ENCODE results near the gene SMIM8.
A peak's percentile ranks its signal among the peaks of the same experiment; 100 is the strongest.

The SMIM8 gene

DNA sequence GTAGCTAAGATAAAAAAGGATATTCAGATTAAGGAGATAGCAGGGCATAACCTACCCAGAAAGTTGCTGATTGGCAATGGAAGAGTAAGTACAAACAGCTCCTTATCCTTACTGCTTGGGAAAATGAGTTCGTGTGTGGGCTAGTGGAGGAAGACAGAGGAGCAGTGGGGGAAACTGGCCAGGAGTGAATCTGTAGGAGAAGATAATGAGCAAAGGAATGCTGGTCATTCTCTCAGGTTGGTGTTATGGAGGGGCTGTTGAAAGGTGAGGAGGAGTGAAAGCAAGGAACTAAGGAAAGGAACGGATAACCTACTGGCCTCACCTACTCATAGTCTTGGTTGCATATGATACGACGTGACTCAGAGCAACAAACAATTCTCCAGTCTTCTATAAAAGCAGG is 14.0 kb downstream of the SMIM8 start:
- DNase-seq = no peak

DNA sequence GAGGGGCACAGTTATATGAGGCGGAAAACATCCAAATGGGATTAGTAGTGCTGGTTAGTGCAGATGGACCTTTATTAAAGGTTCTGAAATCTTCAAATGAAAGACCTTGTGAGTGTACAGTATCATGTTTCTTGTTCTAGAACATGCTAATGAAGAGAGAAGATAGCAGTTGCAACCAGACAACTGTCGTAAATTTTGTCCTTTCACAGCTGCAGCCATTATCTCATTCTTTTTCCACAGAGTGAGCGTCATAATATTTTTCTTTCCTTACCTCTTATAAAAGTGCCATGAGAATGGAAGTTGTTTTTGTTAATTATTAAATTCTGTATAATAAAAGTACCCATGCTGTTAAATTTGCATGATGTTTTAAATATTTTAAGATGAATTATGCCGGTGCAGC is 17.8 kb downstream of the SMIM8 start:
- DNase-seq = no peak

DNA sequence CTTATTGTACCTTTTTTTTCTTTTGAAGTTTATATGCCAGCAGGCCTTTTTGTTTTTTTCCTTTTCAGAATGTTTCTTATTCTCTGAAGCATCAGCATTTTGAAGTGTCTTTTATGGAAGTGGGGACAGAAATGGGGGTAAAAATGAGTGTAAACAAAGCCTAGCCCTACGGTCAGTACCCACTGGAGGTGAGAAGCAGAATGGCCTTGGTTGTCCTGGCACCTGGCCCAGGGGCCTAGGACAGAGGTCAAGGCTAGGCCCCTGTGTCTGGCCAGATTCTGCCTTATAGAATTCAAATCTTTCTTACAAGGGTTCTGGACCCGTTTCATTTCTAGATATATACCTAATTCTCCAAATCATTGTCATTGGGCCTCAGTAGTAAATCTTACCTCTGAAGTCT is 18.8 kb downstream of the SMIM8 start:
- DNase-seq = no peak

DNA sequence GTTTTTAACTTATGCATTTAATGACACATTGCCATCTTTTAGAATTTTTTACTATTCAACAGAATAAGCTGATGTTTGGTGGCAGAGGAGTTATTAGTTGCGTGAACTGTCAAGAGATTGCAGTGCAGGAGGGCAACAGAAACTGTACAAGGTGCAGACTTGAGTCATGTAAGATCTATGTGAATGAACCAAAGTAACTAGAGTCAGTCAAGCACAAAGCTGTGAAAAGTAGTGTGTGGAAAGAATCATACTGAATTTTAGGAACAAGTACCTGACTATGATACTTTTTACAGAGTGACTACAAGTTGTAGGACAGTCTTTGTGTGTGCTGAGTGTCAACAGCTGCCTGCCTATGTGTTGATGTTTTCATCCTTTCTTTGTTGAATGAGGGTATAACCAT is 19.5 kb downstream of the SMIM8 start:
- no peak for DNase-seq

DNA sequence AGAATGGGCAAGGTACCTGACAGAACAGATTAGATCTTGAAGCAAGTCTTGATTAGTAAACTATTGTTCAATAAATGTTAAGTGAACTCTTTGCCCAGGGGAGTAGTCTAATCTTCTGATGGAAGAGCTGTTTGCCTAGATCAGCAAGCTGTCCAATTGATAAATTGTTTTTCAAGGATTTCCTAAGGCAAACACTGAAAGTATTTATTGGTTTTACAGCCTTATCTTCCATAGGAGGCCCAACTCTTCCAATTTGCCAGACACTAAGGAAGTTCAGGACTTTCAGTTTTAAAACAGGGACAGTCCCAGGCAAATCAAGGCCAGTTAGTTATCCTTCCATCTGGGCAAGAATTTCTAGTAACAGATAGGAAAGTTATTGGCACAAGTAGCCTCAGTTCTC is 20.4 kb downstream of the SMIM8 start:
- no peak for DNase-seq

DNA sequence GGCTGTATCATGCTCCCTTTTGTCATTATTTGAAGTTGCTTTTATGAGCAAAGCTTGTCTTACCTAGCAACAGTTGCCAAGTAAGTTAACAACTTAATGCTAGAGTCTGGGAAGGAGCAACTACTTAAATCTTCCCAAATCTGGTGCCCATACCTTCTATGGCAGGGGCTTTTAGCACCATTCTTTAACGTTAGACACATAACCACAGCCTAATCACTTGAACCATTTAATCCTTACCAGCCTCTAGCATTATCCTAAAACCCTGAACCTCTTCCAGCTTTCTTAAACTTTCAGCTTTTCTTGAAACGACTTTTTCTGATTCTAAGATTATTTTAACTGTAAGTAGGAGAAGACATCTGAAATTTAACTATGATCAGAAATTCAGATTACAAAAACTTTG is 22.3 kb downstream of the SMIM8 start, which contains the start of gene C6orf163:
C6orf163 (plus strand) TSS at position 83 of the 400 bp plus-strand sequence; CDS start at position 370, 287 bp downstream.
- no peak for DNase-seq

DNA sequence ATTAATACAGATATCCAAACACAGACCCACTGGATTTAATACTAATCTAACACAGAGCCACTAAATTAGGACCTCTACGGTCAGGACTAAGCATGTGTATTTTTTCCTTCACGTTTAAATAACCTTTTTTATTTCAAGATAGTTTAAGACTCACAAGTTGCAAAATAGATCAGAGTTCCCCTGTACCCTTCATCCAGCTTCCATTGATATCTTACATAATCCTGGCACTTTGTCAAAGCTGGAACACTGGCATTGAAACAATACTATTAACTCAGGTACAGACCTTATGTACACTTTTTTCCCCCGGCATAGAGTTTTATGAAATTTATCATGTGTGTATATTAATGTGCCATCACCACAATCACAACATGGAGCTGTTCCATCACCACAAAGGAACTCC is 24.3 kb downstream of the SMIM8 start:
- no peak for DNase-seq

DNA sequence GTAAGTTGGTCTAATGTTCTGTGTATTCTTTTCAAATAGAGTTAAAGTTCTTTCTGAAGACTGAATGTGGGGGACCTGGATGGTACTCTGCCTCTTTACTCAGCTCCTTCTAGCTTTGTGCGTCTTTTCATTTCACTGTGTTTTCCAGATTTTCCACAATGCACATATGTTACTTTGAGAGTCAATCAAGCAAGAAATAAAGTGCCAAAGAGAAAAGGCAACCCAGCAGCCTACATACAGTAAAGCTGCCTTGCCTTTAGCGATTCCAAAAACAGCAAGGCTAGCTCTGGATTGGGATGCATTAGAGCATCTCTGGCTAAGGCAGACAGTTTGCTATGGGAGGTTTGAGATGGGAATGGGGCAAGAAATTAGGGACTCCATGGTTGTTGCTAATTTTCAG is 27.5 kb downstream of the SMIM8 start:
- no peak for DNase-seq

DNA sequence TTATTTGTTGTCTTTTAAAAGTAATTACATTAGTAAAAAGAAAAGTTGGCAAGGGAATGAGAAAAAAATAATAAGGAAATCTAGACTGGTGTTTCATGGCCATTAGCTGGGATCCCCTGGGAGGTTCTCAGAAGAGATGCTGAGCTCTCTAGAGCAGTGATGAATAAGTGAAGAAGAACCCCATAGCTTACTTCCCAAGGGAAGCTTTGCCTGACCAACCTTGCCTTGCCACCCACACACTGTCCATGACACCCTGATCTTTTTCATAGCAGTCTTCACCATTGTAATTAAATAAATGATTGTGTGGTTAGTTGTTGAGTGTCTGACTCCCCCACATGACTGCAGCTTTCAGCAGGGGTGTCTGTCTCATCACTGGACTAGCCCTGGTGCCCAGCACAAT is 28.1 kb downstream of the SMIM8 start:
- no peak for DNase-seq

DNA sequence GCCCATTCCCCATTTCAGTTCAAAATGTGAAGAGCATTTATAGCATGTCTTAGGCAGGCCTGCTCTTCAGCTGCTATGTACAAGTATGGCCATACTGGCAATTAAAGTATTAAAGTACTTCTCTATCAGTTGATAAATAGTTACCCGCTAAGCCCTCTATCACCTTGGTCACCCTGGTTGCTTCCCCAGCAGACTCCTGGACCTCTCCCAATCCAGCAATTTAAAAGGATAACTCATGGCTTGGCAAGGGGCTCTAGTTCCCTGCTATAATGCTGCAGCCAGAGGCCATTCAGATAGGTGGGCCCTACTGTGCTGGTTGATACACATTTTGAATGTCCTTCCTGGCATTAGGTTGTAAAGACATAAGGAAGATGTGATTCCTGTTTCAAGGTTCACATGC is 29.2 kb downstream of the SMIM8 start:
- no peak for DNase-seq

DNA sequence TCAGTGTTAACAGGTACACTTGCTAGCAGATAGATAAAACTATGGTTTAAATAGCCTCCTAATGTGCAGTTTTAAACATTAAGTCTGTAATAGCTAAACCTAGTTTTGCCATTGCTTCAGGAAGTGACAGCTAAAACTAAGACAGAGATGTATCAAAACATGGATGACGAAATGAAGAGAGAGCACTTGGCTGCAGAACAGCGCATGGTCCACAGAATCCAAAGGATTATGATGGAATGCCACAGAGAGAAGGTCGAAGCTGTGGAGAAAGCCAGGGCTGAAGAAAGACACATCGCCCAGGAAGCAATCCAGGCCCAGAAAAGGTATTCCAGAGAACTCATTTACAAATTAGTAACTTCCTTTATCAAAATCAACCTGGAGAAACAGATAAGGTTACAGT is 33.8 kb downstream of the SMIM8 start:
- DNase-seq = no peak

DNA sequence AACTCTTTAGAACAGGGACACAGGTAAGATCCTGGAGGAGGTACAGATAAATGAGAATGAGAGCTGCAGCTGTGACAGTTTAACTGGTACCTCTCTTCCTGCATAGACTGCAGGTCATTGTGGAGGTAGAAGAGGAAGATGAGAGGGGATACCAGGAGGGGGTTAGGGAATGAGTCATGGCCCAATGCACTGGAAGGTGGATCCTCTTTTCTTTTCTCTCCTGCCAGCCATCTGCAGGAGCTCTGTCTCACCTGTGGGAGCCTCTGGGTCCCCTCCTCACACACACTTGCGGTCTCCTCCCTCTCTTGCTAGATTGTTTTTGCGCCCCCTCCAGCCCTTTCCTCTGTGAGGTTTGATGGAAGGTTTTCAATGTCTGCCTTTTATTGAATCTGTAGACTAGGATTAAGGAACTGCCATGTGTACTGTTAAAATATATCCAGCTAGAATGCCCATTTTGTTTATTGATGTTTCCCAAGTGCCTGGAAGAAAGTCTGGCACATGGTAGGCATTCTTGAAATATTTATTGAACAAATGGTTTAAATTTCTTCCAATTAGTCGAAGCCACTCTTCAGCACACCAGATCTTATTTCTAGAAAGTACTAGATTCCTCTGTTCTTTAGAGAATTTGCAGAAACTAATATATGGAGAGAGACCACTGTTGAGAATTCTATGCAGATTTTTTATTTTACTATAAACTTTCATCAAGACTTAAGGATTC is 35.2 kb downstream of the SMIM8 start:
- no peak for DNase-seq

DNA sequence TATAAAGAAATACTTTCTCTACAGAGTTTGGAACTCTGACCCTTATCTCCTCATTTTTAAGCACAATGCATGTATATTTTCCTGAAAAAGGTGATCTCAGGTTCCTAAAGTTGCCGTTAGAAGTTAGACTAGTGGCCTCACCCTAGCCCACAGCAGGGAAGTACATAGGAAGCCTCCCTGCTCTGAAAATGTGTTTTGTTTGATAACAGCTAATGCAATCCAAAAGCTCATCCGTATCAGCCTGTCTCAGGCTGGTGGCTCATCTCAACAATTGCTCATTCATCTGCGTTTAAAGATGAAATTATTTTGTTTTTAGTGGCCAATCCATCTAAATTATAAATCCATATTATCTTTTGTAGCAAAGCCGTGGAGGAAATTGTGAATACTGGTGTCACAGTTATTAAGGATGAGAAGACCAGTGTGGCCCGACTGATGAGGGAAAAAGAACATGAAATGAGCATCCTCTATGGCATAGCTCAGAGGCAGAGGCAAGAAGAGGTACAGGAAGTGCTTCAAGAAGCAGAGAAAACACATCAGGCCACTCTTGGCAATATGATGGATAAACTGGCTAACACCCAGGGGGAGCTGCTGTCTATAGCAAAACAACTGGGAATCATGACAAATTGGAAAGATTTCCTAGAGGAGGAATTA is 42.3 kb downstream of the SMIM8 start:
- DNase-seq = no peak

DNA sequence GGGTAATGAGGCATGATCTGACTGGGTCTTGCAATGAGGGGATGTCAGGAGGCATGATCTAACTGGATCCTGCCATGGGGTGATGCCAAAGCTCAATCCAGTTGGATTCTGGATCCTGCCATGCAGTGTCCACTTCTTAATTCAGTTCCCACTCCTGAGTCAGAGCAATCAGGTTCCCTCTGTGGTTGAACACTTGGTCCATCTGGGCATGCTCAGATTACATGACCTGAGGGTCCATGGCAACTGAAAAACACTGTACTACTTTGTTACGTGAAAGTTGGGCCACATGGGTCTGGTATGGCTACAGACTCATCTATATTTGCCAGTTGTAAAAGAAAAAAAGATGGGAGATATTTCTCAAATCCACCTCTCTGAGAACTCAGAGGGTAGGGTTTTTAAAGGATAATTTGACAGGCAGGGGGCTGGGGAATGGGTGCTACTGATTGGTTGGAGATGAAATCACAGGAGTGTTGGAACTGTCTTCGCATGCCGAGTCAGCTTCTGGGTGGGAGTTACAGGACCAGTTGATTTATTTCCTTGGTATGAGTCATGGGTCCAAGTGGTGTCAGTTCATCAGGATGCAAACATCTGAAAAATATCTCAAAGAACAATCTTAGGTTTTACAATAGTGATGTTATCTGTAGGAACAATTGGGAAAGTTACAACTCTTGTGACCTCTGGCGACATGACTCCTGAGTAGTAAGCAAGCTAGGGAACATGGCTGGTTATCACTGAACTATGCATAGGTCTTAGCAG is 43.9 kb downstream of the SMIM8 start:
- no peak for DNase-seq

DNA sequence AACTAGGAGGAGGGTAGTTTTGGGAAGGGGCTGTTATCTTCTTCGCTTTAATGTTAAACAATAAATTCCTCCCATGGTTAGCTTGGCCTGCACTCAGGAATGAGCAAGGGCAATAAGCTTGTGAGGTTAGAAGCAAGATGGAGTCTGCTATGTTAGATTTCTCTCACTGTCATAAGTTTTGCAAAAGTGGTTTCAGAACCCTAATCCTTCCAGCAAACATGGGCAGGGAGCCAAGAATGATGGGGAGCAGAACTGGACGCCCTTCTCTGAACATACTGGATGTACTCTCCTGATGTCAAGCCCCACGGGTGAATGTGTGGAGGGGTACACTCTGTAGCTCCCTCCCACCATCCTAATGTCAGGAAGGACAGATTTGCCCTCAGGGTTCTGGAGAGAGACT is 44.5 kb downstream of the SMIM8 start:
- no peak for DNase-seq

DNA sequence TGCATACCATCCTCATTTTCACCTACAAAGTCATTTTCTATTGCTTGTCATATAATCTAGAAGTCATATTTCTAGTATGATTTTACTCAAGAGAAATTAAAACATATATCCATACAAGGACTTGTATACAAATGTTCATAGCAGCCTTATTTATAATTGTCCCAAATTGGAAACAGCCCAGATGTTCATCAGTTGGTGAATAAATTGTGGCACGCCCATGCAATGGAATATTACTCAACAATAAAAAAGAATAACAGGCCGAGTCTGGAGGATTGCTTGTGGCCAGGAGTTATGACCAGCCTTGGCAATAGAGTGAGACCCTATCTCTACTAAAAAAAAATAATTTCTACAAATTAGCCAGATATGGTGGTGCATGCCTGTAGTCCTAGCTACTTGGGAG is 51.0 kb downstream of the SMIM8 start:
- DNase-seq = no peak

DNA sequence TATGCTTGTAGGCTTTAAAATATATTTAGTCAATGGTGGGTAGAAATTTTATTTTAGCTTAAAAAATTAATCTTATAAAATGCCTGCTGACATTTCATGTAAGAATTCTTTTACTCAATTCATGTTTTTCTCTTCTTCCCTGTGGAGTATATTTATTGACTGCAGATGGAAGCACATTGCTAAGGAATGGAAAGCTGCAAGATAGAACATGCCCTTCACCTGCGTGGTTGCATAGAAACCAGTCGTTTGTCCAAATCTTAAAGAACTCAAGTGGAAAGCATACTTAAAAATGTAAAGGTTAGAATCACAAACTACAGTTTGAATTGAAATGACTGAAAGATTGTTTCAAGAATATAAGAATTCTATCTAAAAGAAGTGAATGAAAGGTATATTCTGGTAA is 52.9 kb downstream of the SMIM8 start:
- DNase-seq = no peak

DNA sequence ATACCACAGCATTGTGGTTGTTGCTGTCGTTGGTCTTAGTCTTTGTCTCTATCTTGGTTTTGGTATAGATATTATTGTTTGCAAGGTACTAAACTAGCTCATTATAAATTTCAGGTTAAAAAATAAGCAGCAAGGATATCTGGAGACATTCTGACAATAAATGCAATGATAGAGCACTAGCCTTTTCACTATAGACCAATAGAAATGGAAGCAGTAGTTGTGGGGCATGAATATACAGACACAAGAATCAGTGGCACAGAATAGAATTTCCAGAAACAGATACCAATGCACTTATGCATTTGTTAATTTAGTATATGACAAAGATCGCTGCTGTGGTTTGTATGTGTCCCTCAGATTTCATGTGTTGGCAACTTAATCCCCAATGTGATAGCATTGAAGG is 54.3 kb downstream of the SMIM8 start:
- DNase-seq = no peak

DNA sequence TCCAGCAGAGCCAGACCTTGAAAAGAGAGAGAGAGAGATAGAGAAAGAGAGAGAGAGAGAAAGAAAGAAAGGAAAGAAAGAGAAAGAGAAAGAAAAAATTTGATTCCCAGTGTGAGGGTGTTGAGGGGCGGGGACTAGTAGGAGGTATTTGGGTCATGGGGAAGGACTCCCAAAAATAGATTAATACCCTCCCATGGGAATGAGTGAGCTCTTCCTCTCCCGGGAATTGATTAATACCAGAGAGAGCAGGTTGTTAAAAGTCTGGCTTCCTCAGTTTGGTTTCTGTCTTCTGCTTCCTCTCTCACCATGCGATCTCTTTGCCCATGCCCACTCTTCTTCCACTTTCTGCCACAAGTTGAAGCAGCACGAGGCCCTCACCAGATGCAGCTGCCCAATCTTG is 56.6 kb downstream of the SMIM8 start:
- no peak for DNase-seq

DNA sequence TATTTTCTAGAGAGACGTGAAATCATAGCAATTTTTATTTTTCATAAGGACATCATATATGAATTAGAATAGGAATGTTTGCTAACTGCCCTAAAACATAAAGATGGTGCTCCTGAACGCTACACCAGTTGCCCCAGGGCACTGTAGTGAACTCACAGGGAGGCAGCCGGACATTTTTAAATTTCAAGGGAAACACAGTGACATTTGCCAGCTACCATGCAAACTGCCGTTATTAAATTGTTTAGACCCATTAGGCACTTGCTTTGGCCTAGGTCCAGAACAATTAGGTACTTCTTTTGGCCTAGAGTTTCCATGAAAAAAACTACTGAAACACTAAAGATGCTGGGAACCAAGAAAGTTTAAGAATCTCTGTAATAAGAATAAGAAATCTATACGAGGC is 60.5 kb downstream of the SMIM8 start:
- DNase-seq = no peak

DNA sequence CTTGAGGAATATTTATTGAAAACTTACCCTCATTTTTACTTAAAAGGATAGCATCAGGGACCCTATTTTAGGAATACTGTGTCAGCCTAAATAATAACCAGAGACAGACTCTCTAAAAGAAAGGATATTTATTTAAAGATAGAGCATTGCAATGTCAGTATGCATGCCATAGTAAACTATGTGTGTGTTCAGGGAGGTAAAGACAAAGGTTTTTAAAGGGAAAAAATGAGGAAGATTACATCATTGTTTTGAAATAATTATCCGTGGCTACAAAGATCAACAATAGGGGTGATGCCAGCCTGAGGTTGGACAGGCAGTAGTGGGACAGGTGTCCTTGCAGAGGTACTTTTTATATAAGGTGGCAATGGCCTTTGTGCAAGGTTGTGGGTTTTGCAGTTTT is 61.6 kb downstream of the SMIM8 start:
- no peak for DNase-seq

DNA sequence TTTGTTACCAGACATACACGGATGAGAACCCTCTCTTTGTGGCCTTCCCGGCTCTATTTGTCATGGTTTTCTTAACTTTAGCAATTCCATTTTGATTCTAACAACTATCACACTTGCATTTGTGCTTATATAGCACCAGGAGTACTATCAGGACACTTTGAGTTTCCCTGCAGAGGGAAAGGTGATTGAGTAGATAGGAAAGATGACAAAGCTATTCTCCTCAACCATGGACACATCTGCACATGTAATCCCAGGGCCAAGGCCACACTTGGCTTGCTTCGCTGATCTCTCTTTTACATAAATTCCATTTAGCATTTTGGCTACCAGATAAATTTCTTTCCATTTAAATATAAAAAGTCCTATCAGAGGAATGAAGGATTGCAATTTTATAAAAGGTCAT is 62.1 kb downstream of the SMIM8 start:
- no peak for DNase-seq

DNA sequence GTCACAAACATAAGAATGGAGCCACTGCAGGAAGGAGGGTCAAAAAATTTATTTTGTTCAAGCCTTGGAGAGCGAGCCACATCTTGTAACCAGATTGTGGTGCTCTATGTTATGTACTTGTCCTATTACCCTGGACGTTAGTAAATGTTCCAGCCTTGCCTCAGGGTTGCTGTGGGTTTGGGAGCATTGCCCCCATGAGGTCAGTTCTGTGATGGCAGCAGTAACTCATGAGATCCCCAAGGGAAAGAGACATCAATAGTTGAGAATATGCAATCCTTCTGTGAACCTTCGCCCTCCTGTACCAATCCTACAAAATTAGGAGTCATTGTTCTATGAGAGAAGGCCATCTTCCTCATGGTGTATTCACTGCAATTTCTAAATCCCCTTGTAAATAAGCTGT is 68.9 kb downstream of the SMIM8 start:
- DNase-seq = peak; percentile 66

All from NCI-H748 treated with DMSO at 0.1 percent for 48 hours (cell line).